B cell (primary cell): ENCODE results near the gene RAC2. TPM values are rescaled to one million over a fixed set of nuclear protein-coding genes. Genes with fewer than 3 reads are reported as not detected.

Source experiments
- ATAC-seq: fragments of 200-7000 bp; cut with Tn5 transposase; one replicate; pipeline ENCODE4 v1.10.0; 2021; ENCODE audit warnings: low read depth, mild to moderate bottlenecking, moderate number of reproducible peaks, moderate library complexity
- CTCF ChIA-PET: fragments of 350-600 bp; sonication (Branson Sonifier 250); formaldehyde crosslinking; loops from one replicate; lab custom pipeline; 2021; ENCODE audit warnings: antibody characterized with exemption, inconsistent platforms; lab: Charles Lee
- POLR2A ChIA-PET: fragments of 350-600 bp; sonication (Branson Sonifier 250); formaldehyde crosslinking; loops from one replicate; lab custom pipeline; 2021; ENCODE audit warnings: antibody characterized with exemption; lab: Charles Lee
- DNase-seq: peaks from one replicate; pipeline ENCODE4 v3.0.0; 2013
- H2AFZ ChIP-seq: 2 replicates; pipeline ENCODE4 v1.6.1; 2012; ENCODE audit warnings: mild to moderate bottlenecking, low read depth, low read length; ENCODE audit not compliant: insufficient read depth, poor library complexity, severe bottlenecking
- H3K27ac ChIP-seq, 2 donors: 1 replicate in 1 of 2; 2 replicates in 1 of 2; pipeline ENCODE4 v1.5.1; 2012 to 2013; ENCODE audit warnings: low read length in 2 of 2, mild to moderate bottlenecking in 2 of 2, moderate library complexity in 1 of 2
- H3K27me3 ChIP-seq, 4 experiments: fragments of 200-600 bp in 1 of 4; sonication (generic) in 1 of 4; replicated peaks in 1 of 4; 1 replicate in 2 of 4; 2 replicates in 2 of 4; pipeline versions ENCODE4 v1.6.1 to v1.7.0; 2013 to 2016; ENCODE audit warnings: low read length in 3 of 4, mild to moderate bottlenecking in 2 of 4, mixed read lengths in 1 of 4, moderate library complexity in 1 of 4; ENCODE audit not compliant: insufficient read depth in 4 of 4, control insufficient read depth in 3 of 4; ENCODE audit errors: control extremely low read depth in 1 of 4
- H3K36me3 ChIP-seq, 2 experiments: replicated peaks in 1 of 2; 1 replicate in 1 of 2; 2 replicates in 1 of 2; pipeline versions ENCODE4 v1.6.1 to v1.7.1; 2013; ENCODE audit warnings: low read length in 1 of 2; ENCODE audit not compliant: insufficient read depth in 2 of 2, control insufficient read depth in 1 of 2; ENCODE audit errors: control extremely low read depth in 1 of 2, extremely low read depth in 1 of 2
- H3K4me1 ChIP-seq, 2 donors: fragments of 200-600 bp in 1 of 2; sonication (generic) in 1 of 2; 1 replicate in 1 of 2; 2 replicates in 1 of 2; pipeline versions ENCODE4 v1.5.1 to v1.6.1; 2013 to 2017; ENCODE audit warnings: low read length in 2 of 2; ENCODE audit not compliant: control insufficient read depth in 2 of 2, insufficient read depth in 2 of 2
- H3K4me2 ChIP-seq: replicated peaks from 2 replicates; pipeline ENCODE3; 2012; ENCODE audit warnings: mild to moderate bottlenecking, low read depth, low read length; ENCODE audit not compliant: poor library complexity, severe bottlenecking
- H3K4me3 ChIP-seq, 5 experiments: fragments of 200-600 bp in 1 of 5; sonication (generic) in 1 of 5; 1 replicate in 3 of 5; 2 replicates in 2 of 5; pipeline versions ENCODE4 v1.5.1 to v1.7.0; 2011 to 2016; ENCODE audit warnings: low read length in 4 of 5, mild to moderate bottlenecking in 4 of 5, low read depth in 2 of 5, control low read depth in 1 of 5, moderate library complexity in 1 of 5; ENCODE audit not compliant: insufficient read depth in 1 of 5; ENCODE audit errors: control extremely low read depth in 1 of 5, extremely low read depth in 1 of 5
- H3K79me2 ChIP-seq: fragments of 200-600 bp; sonication (generic); one replicate; pipeline ENCODE4 v1.6.0; 2016; ENCODE audit warnings: low read length; ENCODE audit not compliant: control insufficient read depth, insufficient read depth
- H3K9ac ChIP-seq: fragments of 200-600 bp; sonication (generic); 2 replicates; pipeline ENCODE4 v1.6.1; 2017; ENCODE audit warnings: mild to moderate bottlenecking, low read length, moderate library complexity
- H3K9me3 ChIP-seq, 3 donors: one replicate each; pipeline versions ENCODE4 v1.6.1 to v1.7.1; 2013; ENCODE audit warnings: low read length in 2 of 3; ENCODE audit not compliant: control insufficient read depth in 2 of 3, insufficient read depth in 1 of 3; ENCODE audit errors: control extremely low read depth in 1 of 3
- H4K20me1 ChIP-seq: 2 replicates; pipeline ENCODE4 v1.6.0; 2012; ENCODE audit warnings: mild to moderate bottlenecking, low read length; ENCODE audit not compliant: insufficient read depth, control insufficient read depth, poor library complexity, severe bottlenecking
- H3K27ac Mint-ChIP-seq: one replicate; pipeline ENCODE4 v1.8.0; 2021; ENCODE audit warnings: mixed read lengths
- H3K27me3 Mint-ChIP-seq: one replicate; pipeline ENCODE4 v1.8.0; 2021; ENCODE audit warnings: mixed read lengths
- H3K4me1 Mint-ChIP-seq: one replicate; pipeline ENCODE4 v1.8.0; 2021; ENCODE audit warnings: mixed read lengths
- H3K4me3 Mint-ChIP-seq: one replicate; pipeline ENCODE4 v1.8.0; 2021; ENCODE audit warnings: mixed read lengths
- H3K9me3 Mint-ChIP-seq: one replicate; pipeline ENCODE4 v1.8.0; 2022; ENCODE audit warnings: mixed read lengths; ENCODE audit not compliant: insufficient read depth
- CTCF ChIP-seq: fragments of 200-600 bp; IDR thresholded peaks from one replicate; pipeline ENCODE4 v1.8.0; 2022; ENCODE audit warnings: antibody characterized with exemption, mild to moderate bottlenecking
- EZH2 ChIP-seq: IDR thresholded peaks from 2 replicates; pipeline ENCODE4 v1.6.1; 2012; ENCODE audit warnings: borderline replicate concordance, low read depth, mild to moderate bottlenecking, moderate library complexity, low read length; ENCODE audit not compliant: insufficient read depth, poor library complexity, severe bottlenecking
- WGBS: methylation state at CpG from one replicate; pipeline ENCODE4 v1.1.5; 2013; ENCODE audit warnings: missing lambda C conversion rate; ENCODE audit not compliant: insufficient coverage; 5-methylcytosine and 5-hydroxymethylcytosine counted together
- intact Hi-C: fragments of 100-400 bp; cut with micrococcal nuclease; formaldehyde crosslinking; loops from one replicate; pipeline ENCODE4 v1.10.0; 2022
- polyA plus RNA-seq: library from polyadenylated mRNA; depleted of rRNA; stranded (reverse); fragments of >200 nt; gene quantifications from 2 replicates; pipeline ENCODE4 v1.2.3, GENCODE V29; 2012
- total RNA-seq, 2 donors: library from RNA; stranded (reverse); fragments of 120-200 nt in 1 of 2; gene quantifications; 1 replicate in 1 of 2; 2 replicates in 1 of 2; pipeline versions ENCODE4 v1.2.3 to v1.2.4, GENCODE V29; 2013 to 2022

The RAC2 gene
- total and polyA plus RNA-seq, 2 donors (not counting 1 experiment from before 2014, with no cell fraction given) = 273 to 776 TPM

GRCh38 chr22:37221424-37222333, 22.4 kb downstream of the RAC2 start:
- TF ChIP-seq EZH2 (no peak), CTCF (no peak)
- intact Hi-C loops = no loop called here
- H3K4me2 ChIP-seq = peak overlapping the region; percentile 65
- H3K79me2 ChIP-seq = peaks cover 20% of the 10 kb centered on the region
- WGBS = 93% methylated on average over 10 of the region's 10 CpGs
- H3K27me3 ChIP-seq = no peaks in the 10 kb centered on the region
- peaks cover 90 to 96% of the 10 kb centered on the region in 2 donors for H3K4me1 ChIP-seq
- peak overlapping the region; percentile 84 for H3K4me3 Mint-ChIP-seq
- no peaks in the 10 kb centered on the region for H3K9me3 Mint-ChIP-seq
- POLR2A ChIA-PET = interaction anchor here (1.0 to 5.2 kb wide), 4 partner anchors 9 to 38 kb away, joined by 3 to 83 read pairs (median 7); partner anchors contain the start of gene RAC2
- peak overlapping the region; percentile 98 for H3K27ac Mint-ChIP-seq
- ATAC-seq (no peak), DNase-seq (no peak)
- peaks cover 91% of the 10 kb centered on the region for H3K4me1 Mint-ChIP-seq
- H3K36me3 ChIP-seq = peaks cover 0 to 35% of the 10 kb centered on the region in 2 experiments
- H3K27ac ChIP-seq = peak overlapping the region; percentile 87 to 93
- peaks cover 0 to 15% (median 0%) of the 10 kb centered on the region in 3 donors for H3K9me3 ChIP-seq
- no peak overlapping the region for H2AFZ ChIP-seq
- H3K27me3 Mint-ChIP-seq = no peaks in the 10 kb centered on the region
- peak overlapping the region in 1 of 5 experiments; percentile 3 for H3K4me3 ChIP-seq
- CTCF ChIA-PET = interaction anchor here (0.9 to 11.7 kb wide), 8 partner anchors 20 to 46 kb away, joined by 3 to 129 read pairs (median 38); partner anchors contain the start of gene RAC2
- no peaks in the 10 kb centered on the region for H4K20me1 ChIP-seq
- peak overlapping the region; percentile 34 for H3K9ac ChIP-seq
